CD8-positive, alpha-beta memory T cell (primary cell): ENCODE measurements around the gene FUT8. TPM values are rescaled to one million over a fixed set of nuclear protein-coding genes. Genes with fewer than 3 reads are reported as not detected.

Experiments used
- CTCF ChIA-PET: fragments of 350-600 bp; sonication (Branson Sonifier 250); formaldehyde crosslinking; loops from one replicate; lab custom pipeline; 2021; ENCODE audit warnings: antibody characterized with exemption; lab: Charles Lee
- POLR2A ChIA-PET: fragments of 350-600 bp; sonication (Branson Sonifier 250); formaldehyde crosslinking; loops from one replicate; lab custom pipeline; 2021; ENCODE audit warnings: antibody characterized with exemption; lab: Charles Lee
- DNase-seq, 5 donors: peaks; one replicate each; pipeline versions ENCODE4 v3.0.0 to v3.0.0-alpha.2; 2020 to 2022; ENCODE audit warnings: mixed read lengths in 1 of 5
- H3K27ac ChIP-seq: one replicate; pipeline ENCODE4 v1.7.0; 2013; ENCODE audit warnings: low read depth, mild to moderate bottlenecking, low read length, moderate library complexity
- H3K27me3 ChIP-seq: 2 replicates; pipeline ENCODE4 v1.7.0; 2013; ENCODE audit warnings: low read length, mild to moderate bottlenecking; ENCODE audit not compliant: insufficient read depth, poor library complexity, severe bottlenecking
- H3K36me3 ChIP-seq: 2 replicates; pipeline ENCODE4 v1.7.0; 2013; ENCODE audit warnings: mild to moderate bottlenecking, low read length, moderate library complexity; ENCODE audit not compliant: insufficient read depth
- H3K4me1 ChIP-seq: 2 replicates; pipeline ENCODE4 v1.7.0; 2013; ENCODE audit warnings: mild to moderate bottlenecking, low read length, moderate library complexity; ENCODE audit not compliant: insufficient read depth
- H3K4me3 ChIP-seq: 2 replicates; pipeline ENCODE4 v1.7.0; 2013; ENCODE audit warnings: mild to moderate bottlenecking, low read length
- H3K9me3 ChIP-seq: 2 replicates; pipeline ENCODE4 v1.7.0; 2013; ENCODE audit warnings: mild to moderate bottlenecking, low read length
- H3K27ac Mint-ChIP-seq, 8 donors: one replicate each; pipeline ENCODE4 v1.8.0; 2020 to 2021; ENCODE audit warnings: mixed read lengths in 8 of 8, mild to moderate bottlenecking in 6 of 8, inconsistent platforms in 3 of 8, moderate library complexity in 3 of 8
- H3K27me3 Mint-ChIP-seq, 2 donors: one replicate each; pipeline ENCODE4 v1.8.0; 2020 to 2021; ENCODE audit warnings: mixed read lengths in 2 of 2, mild to moderate bottlenecking in 1 of 2, moderate library complexity in 1 of 2
- H3K36me3 Mint-ChIP-seq, 3 donors: one replicate each; pipeline ENCODE4 v1.8.0; 2020 to 2021; ENCODE audit warnings: mixed read lengths in 3 of 3, inconsistent platforms in 1 of 3, mild to moderate bottlenecking in 1 of 3
- H3K4me1 Mint-ChIP-seq, 3 donors: one replicate each; pipeline ENCODE4 v1.8.0; 2020 to 2021; ENCODE audit warnings: mixed read lengths in 3 of 3, inconsistent platforms in 1 of 3, mild to moderate bottlenecking in 1 of 3
- H3K4me3 Mint-ChIP-seq, 7 donors: one replicate each; pipeline ENCODE4 v1.8.0; 2020 to 2021; ENCODE audit warnings: mixed read lengths in 7 of 7, mild to moderate bottlenecking in 6 of 7, moderate library complexity in 4 of 7, inconsistent platforms in 2 of 7
- H3K9me3 Mint-ChIP-seq, 5 donors: one replicate each; pipeline ENCODE4 v1.8.0; 2020 to 2022; ENCODE audit warnings: mixed read lengths in 5 of 5, mild to moderate bottlenecking in 3 of 5, moderate library complexity in 2 of 5, inconsistent platforms in 1 of 5
- polyA plus RNA-seq: library from polyadenylated mRNA; unstranded; fragments of 300-500 nt; fragmentation: Illumina TruSeq; gene quantifications from one replicate; pipeline ENCODE4 v1.2.3, GENCODE V29; 2021
- total RNA-seq, 2 experiments: library from RNA; stranded (reverse); gene quantifications; one replicate each; pipeline ENCODE4 v1.2.3, GENCODE V29; 2021

Gene FUT8
- total and polyA plus RNA-seq, 3 experiments from 2014 or later = 13.3 to 81.7 (median 76.0) TPM

GRCh38 chr14:65377576-65377975, 35.0 kb upstream of the FUT8 start:
- Mint-ChIP-seq H3K4me3 (no peak overlapping the region), H3K27ac (no peak overlapping the region), H3K36me3 (peaks cover 4 to 12% (median 12%) of the 10 kb centered on the region in 3 donors), H3K9me3 (no peaks in the 10 kb centered on the region), H3K27me3 (peaks cover 0 to under 1% of the 10 kb centered on the region in 2 donors), H3K4me1 (peaks cover 2 to 12% (median 7%) of the 10 kb centered on the region in 3 donors)
- H3K9me3 ChIP-seq = no peaks in the 10 kb centered on the region
- no peak overlapping the region for H3K27ac ChIP-seq
- H3K27me3 ChIP-seq = no peaks in the 10 kb centered on the region
- no peak overlapping the region for H3K4me3 ChIP-seq
- no peak for DNase-seq
- no peaks in the 10 kb centered on the region for H3K4me1 ChIP-seq
- no peaks in the 10 kb centered on the region for H3K36me3 ChIP-seq
- ChIA-PET POLR2A (interaction anchor here (0.6 kb wide), 1 partner anchor 365 kb away, joined by 9 read pairs; no protein-coding TSS in a partner anchor), CTCF (no interaction called here)

DNA sequence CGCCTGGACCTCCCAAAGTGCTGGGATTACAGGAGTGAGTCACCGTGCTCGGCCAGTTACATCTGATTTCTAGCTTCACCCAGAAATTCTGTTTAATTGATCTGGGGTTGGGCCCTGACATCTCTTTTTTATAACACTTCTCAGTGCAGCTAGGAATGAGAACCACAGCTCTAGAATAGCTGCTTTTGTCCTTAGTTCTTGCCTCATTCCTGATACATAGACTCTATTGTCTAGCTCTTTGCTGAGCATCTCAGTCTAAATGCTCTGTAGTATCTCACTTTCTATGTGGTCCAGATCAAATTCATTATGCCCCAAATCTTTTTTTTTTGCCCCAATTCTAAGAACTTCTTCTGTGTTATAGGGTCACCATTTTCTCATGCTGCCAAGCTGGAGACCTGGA, 29.9 kb upstream of the FUT8 start:
- H3K36me3 Mint-ChIP-seq = peaks cover 1 to 4% (median 4%) of the 10 kb centered on the region in 3 donors
- H3K4me1 Mint-ChIP-seq = no peaks in the 10 kb centered on the region
- no peak for DNase-seq

DNA sequence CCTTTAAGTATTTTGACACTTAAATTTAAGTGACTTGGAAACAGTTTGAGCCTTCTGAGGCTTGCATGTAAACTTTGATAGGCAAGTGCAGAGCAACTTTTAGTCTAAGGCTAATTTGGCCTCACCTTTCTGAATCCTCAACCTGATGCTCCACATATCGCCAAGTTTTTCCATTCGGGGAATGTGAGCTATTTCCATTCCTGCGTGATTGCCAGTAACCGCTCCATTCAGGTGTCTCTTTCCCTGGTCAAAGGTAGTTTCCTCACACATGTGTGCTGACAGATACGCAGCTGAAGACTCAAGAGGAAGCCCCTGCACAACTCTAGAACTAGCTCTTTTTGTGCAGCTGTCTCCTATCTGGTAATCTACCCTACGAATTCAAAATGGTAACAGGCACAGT, 25.4 kb upstream of the FUT8 start:
- H3K4me3 Mint-ChIP-seq = no peak overlapping the region
- Histone ChIP-seq H3K36me3 (no peaks in the 10 kb centered on the region), H3K4me3 (no peak overlapping the region), H3K4me1 (no peaks in the 10 kb centered on the region), H3K27me3 (no peaks in the 10 kb centered on the region), H3K9me3 (no peaks in the 10 kb centered on the region), H3K27ac (no peak overlapping the region)
- no peak overlapping the region for H3K27ac Mint-ChIP-seq
- POLR2A ChIA-PET = no interaction called here
- CTCF ChIA-PET = no interaction called here
- no peak for DNase-seq
- H3K27me3 Mint-ChIP-seq = no peaks in the 10 kb centered on the region
- no peaks in the 10 kb centered on the region for H3K4me1 Mint-ChIP-seq
- no peaks in the 10 kb centered on the region for H3K9me3 Mint-ChIP-seq
- H3K36me3 Mint-ChIP-seq = no peaks in the 10 kb centered on the region

More for the DNA sequence above, 29.9 kb upstream of the FUT8 start:
- H3K36me3 ChIP-seq = no peaks in the 10 kb centered on the region
- H3K27ac Mint-ChIP-seq = no peak overlapping the region
- H3K27me3 ChIP-seq = no peaks in the 10 kb centered on the region
- H3K4me1 ChIP-seq = no peaks in the 10 kb centered on the region
- H3K27ac ChIP-seq = no peak overlapping the region
- H3K9me3 Mint-ChIP-seq = no peaks in the 10 kb centered on the region
- ChIA-PET POLR2A (no interaction called here), CTCF (no interaction called here)
- no peaks in the 10 kb centered on the region for H3K27me3 Mint-ChIP-seq
- H3K4me3 ChIP-seq = no peak overlapping the region
- H3K4me3 Mint-ChIP-seq = no peak overlapping the region
- H3K9me3 ChIP-seq = no peaks in the 10 kb centered on the region

DNA sequence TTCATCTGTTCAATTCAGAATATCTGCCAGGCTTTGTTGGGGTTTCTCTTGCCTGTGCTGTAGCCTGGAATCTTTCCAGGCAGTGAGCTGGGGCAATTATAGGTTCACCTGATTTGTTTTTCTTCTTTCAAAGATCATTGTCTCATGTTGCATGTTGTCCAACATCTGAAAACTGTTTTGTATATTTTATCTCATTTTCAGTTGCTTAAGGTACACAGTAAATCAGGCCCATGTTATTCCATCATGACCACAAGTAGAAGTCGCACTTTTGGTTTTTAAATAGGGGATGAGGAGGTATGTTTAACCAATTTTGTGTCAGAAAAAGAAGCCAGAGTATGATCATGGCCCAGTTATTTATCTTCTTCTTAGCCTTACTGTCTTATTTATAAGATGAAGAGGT, 24.9 kb upstream of the FUT8 start:
- no peak for DNase-seq
- CTCF ChIA-PET = no interaction called here
- POLR2A ChIA-PET = no interaction called here

GRCh38 chr14:65392296-65392695, 20.2 kb upstream of the FUT8 start:
- Histone ChIP-seq H3K9me3 (no peaks in the 10 kb centered on the region), H3K36me3 (no peaks in the 10 kb centered on the region), H3K4me3 (no peak overlapping the region), H3K4me1 (no peaks in the 10 kb centered on the region), H3K27ac (no peak overlapping the region), H3K27me3 (no peaks in the 10 kb centered on the region)
- POLR2A ChIA-PET = no interaction called here
- CTCF ChIA-PET = no interaction called here
- no peak overlapping the region for H3K27ac Mint-ChIP-seq
- no peak for DNase-seq
- H3K4me1 Mint-ChIP-seq = no peaks in the 10 kb centered on the region
- H3K4me3 Mint-ChIP-seq = no peak overlapping the region
- peaks cover 5 to 31% (median 8%) of the 10 kb centered on the region in 3 donors for H3K36me3 Mint-ChIP-seq
- H3K27me3 Mint-ChIP-seq = no peaks in the 10 kb centered on the region
- H3K9me3 Mint-ChIP-seq = peaks cover 7 to 18% (median 18%) of the 10 kb centered on the region in 5 donors

More for the DNA sequence above, 24.9 kb upstream of the FUT8 start:
- Mint-ChIP-seq H3K27me3 (no peaks in the 10 kb centered on the region), H3K27ac (no peak overlapping the region), H3K36me3 (no peaks in the 10 kb centered on the region), H3K4me3 (no peak overlapping the region), H3K9me3 (no peaks in the 10 kb centered on the region), H3K4me1 (no peaks in the 10 kb centered on the region)
- Histone ChIP-seq H3K4me3 (no peak overlapping the region), H3K36me3 (no peaks in the 10 kb centered on the region), H3K9me3 (no peaks in the 10 kb centered on the region), H3K27ac (no peak overlapping the region), H3K27me3 (no peaks in the 10 kb centered on the region), H3K4me1 (no peaks in the 10 kb centered on the region)

GRCh38 chr14:65396082-65396910, 16.2 kb upstream of the FUT8 start:
- Histone ChIP-seq H3K36me3 (no peaks in the 10 kb centered on the region), H3K27me3 (no peaks in the 10 kb centered on the region), H3K4me1 (no peaks in the 10 kb centered on the region), H3K4me3 (no peak overlapping the region), H3K9me3 (no peaks in the 10 kb centered on the region), H3K27ac (no peak overlapping the region)
- ChIA-PET CTCF (no interaction called here), POLR2A (no interaction called here)
- Mint-ChIP-seq H3K4me3 (no peak overlapping the region), H3K27me3 (no peaks in the 10 kb centered on the region), H3K27ac (peak overlapping the region in 2 of 8 donors; percentile 11 to 71), H3K9me3 (peaks cover 7 to 18% (median 18%) of the 10 kb centered on the region in 5 donors), H3K4me1 (no peaks in the 10 kb centered on the region), H3K36me3 (peaks cover 7 to 31% (median 8%) of the 10 kb centered on the region in 3 donors)
- no peak for DNase-seq

DNA sequence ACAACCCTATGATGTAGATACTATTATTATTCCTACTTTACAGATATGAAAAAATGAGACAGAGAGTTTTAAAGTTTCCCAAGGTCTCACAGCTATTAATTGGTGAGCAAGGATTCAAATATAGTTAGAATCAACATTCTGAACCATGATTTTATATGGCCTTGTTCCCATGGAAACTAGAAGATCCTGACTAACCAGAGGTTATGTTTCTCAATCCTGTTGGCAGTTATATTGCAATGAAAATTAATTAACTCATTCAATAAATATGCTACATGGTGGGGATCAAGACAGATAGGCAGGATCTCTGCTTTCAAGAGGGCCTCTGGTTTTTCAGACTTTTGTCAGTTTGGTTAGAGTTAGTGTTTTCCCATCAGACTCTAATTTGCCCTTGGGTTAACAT, 9.3 kb upstream of the FUT8 start:
- no peaks in the 10 kb centered on the region for H3K4me1 ChIP-seq
- H3K27ac ChIP-seq = no peak overlapping the region
- Mint-ChIP-seq H3K4me1 (no peaks in the 10 kb centered on the region), H3K27ac (no peak overlapping the region), H3K36me3 (peaks cover 0 to 2% (median 0%) of the 10 kb centered on the region in 3 donors), H3K27me3 (no peaks in the 10 kb centered on the region), H3K4me3 (no peak overlapping the region), H3K9me3 (no peaks in the 10 kb centered on the region)
- DNase-seq = no peak
- POLR2A ChIA-PET = no interaction called here
- no peaks in the 10 kb centered on the region for H3K27me3 ChIP-seq
- H3K9me3 ChIP-seq = no peaks in the 10 kb centered on the region
- H3K36me3 ChIP-seq = no peaks in the 10 kb centered on the region
- no peak overlapping the region for H3K4me3 ChIP-seq
- CTCF ChIA-PET = interaction anchor here (2.2 kb wide), 1 partner anchor 8 kb away, joined by 10 read pairs; the partner anchor contains the start of gene FUT8

- Mint-ChIP-seq H3K36me3 (peaks cover 0 to 9% (median 2%) of the 10 kb centered on the region in 3 donors), H3K27me3 (no peaks in the 10 kb centered on the region), H3K4me1 (peaks cover 13 to 21% (median 15%) of the 10 kb centered on the region in 3 donors), H3K27ac (no peak overlapping the region), H3K4me3 (peak overlapping the region in 2 of 7 donors; percentile 4 to 32), H3K9me3 (no peaks in the 10 kb centered on the region)
- no peak overlapping the region for H3K4me3 ChIP-seq
- no peaks in the 10 kb centered on the region for H3K9me3 ChIP-seq
- H3K27me3 ChIP-seq = no peaks in the 10 kb centered on the region
- H3K4me1 ChIP-seq = peaks cover 7% of the 10 kb centered on the region
- no peak overlapping the region for H3K27ac ChIP-seq
- CTCF ChIA-PET = no interaction called here
- H3K36me3 ChIP-seq = no peaks in the 10 kb centered on the region
- POLR2A ChIA-PET = no interaction called here
- DNase-seq = no peak
These were observed 4.4 kb upstream of the FUT8 start for GRCh38 chr14:65408113-65408512.
